Measurements from ENCODE around the gene CAPZB. TPM values are rescaled to one million over a fixed set of nuclear protein-coding genes. Genes with fewer than 3 reads are reported as not detected.

The CAPZB gene
- total and polyA plus RNA-seq, 2 of the 4 experiments (the other 2 are of a cell fraction) = 216 to 304 TPM

GRCh38 chr1:19504796-19505692, 19.7 kb upstream of the CAPZB start:
- H3K9ac ChIP-seq (ENCODE audit: low read depth, low read length) = peak overlapping the region; percentile 28; the same call in 1 of the 2 replicates
- H3K14ac ChIP-seq (replicated peaks; ENCODE audit: low read depth, low read length) = peak overlapping the region; percentile 25
- peak overlapping the region; percentile 62; the same call in 1 of the 3 replicates for H2BK15ac ChIP-seq (ENCODE audit: low read depth, low read length)
- H2BK120ac ChIP-seq (ENCODE audit: low read depth, low read length) = peak overlapping the region; percentile 66
- H3K18ac ChIP-seq (ENCODE audit: low read depth, low read length) = peak overlapping the region; percentile 96
- peaks cover 9% of the 10 kb centered on the region for H3K4me1 ChIP-seq (ENCODE audit: control insufficient read depth, insufficient read depth, low read length)
- peak overlapping the region; percentile 69; the same call in 1 of the 2 replicates for H3K4ac ChIP-seq (ENCODE audit: low read depth, low read length)
- ChIA-PET POLR2A (ENCODE audit: unreplicated experiment) (interaction anchor here (0.7 kb wide), 1 partner anchor 10 kb away, joined by 3 read pairs; no protein-coding TSS in a partner anchor), CTCF (interaction anchor here (1.3 kb wide), 1 partner anchor 107 kb away, joined by 4 read pairs; no protein-coding TSS in a partner anchor)
- BruUV-seq (replicated peaks) = no TSS peak
- no peak overlapping the region for H3K4me3 ChIP-seq (ENCODE audit: insufficient read depth, low read depth, low read length)
- H4K8ac ChIP-seq (ENCODE audit: low read depth in 2 of 2, low read length in 2 of 2) = peak overlapping the region; percentile 39 to 56; a peak in 1 of 4 replicates
- dilution Hi-C loops (cut with HindIII; ENCODE audit: low sequenced_read_pairs, unreplicated experiment) = no loop called here
- peak overlapping the region; percentile 84 for H3K4me2 ChIP-seq (ENCODE audit: low read depth, low read length)
- 0 out of 2 replicates have a peak overlapping the region, but pooled peaks have one; percentile 15 for H3K56ac ChIP-seq (ENCODE audit: extremely low read depth, insufficient read depth, low read length)
- no peaks in the 10 kb centered on the region for H3K79me1 ChIP-seq (ENCODE audit: low read depth in 1 of 2, low read length in 2 of 2)
- peak overlapping the region; percentile 85 for H4K5ac ChIP-seq (ENCODE audit: low read depth, low read length)
- peak; percentile 78 for ATAC-seq (ENCODE audit: low read depth)
- H3K9me3 ChIP-seq (ENCODE audit: control insufficient read depth, insufficient read depth, low read length) = no peaks in the 10 kb centered on the region
- peak overlapping the region; percentile 95 for H3K27ac ChIP-seq (ENCODE audit: insufficient read depth, low read length)
- no CpG with 5 or more reads among the region's 6 CpGs for WGBS, 2 experiments (ENCODE audit: extremely low coverage in 2 of 2, insufficient read length in 1 of 2)
- H3K27me3 ChIP-seq (ENCODE audit: control insufficient read depth, insufficient read depth, low read length) = no peaks in the 10 kb centered on the region
- in situ Hi-C loops (cut with MboI; ENCODE audit: low sequenced_read_pairs) = no loop called here
- DNase-seq = peak; percentile 95
- H3K36me3 ChIP-seq (ENCODE audit: control insufficient read depth, insufficient read depth, low read length) = no peaks in the 10 kb centered on the region
- no peak overlapping the region for H2AK9ac ChIP-seq (replicated peaks; ENCODE audit: low read depth, low read length, poor library complexity)
- peak overlapping the region; percentile 51; the same call in 1 of the 2 replicates for H3K23ac ChIP-seq (ENCODE audit: low read depth, low read length)
- no peak for TF ChIP-seq USF2 (IDR thresholded peaks at IDR 0.05; ENCODE audit: low read depth, low read length)
- TF ChIP-seq BHLHE40 (IDR thresholded peaks at IDR 0.05; ENCODE audit: low read depth, low read length) = peak; percentile 16; the same call in 1 of the 2 replicates
- TF ChIP-seq FOS (IDR thresholded peaks at IDR 0.05; ENCODE audit: low read depth, low read length) = peak; percentile 84; the same call in 1 of the 2 replicates
- TF ChIP-seq CEBPB (IDR thresholded peaks at IDR 0.05; ENCODE audit: low read depth, low read length) = peak; percentile 59
- TF ChIP-seq MXI1 (IDR thresholded peaks at IDR 0.05; ENCODE audit: borderline replicate concordance, low read depth, low read length) = no peak
- TF ChIP-seq RCOR1 (IDR thresholded peaks at IDR 0.05; ENCODE audit: insufficient replicate concordance, low read length) = peak; percentile 48
- no peak for TF ChIP-seq RAD21 (IDR thresholded peaks at IDR 0.05; ENCODE audit: low read length)
- H2AK5ac ChIP-seq (ENCODE audit: low read depth, low read length) = peak overlapping the region; percentile 84
- intact Hi-C loops (cut with micrococcal nuclease) = no loop called here
- H2AFZ ChIP-seq (replicated peaks; ENCODE audit: low read length, poor library complexity) = no peak overlapping the region
- peak overlapping the region; percentile 75; the same call in 1 of the 2 replicates for H2BK20ac ChIP-seq (ENCODE audit: low read depth, low read length)
- peaks cover 8% of the 10 kb centered on the region for H3K9me1 ChIP-seq (ENCODE audit: insufficient read depth, low read length)
- peak overlapping the region; percentile 30 for H4K91ac ChIP-seq (ENCODE audit: insufficient read depth, low read depth, low read length)
- peak overlapping the region; percentile 65 for H2BK5ac ChIP-seq (ENCODE audit: low read depth, low read length, poor library complexity, severe bottlenecking)
- H4K20me1 ChIP-seq (ENCODE audit: insufficient read depth, low read length) = peaks cover 9% of the 10 kb centered on the region; the same call in 1 of the 2 replicates
